ENCODE results near the gene SIPA1L2.

- no peak for TF ChIP-seq CTCF (conservative IDR thresholded peaks at IDR 0.05 in 1 of 2, IDR thresholded peaks at IDR 0.05 in 1 of 2; ENCODE audit: extremely low read depth in 1 of 2, insufficient read depth in 1 of 2, low read depth in 1 of 2, low read length in 2 of 2)
- no peak for TF ChIP-seq EZH2 (IDR thresholded peaks at IDR 0.05; ENCODE audit: borderline replicate concordance, low read length)
Measured at GRCh38 chr1:232615306-232615800, 14.6 kb downstream of the SIPA1L2 start.

All from mammary epithelial cell (primary cell).